Choroid plexus epithelial cell (primary cell): ENCODE measurements around the gene TMEFF2.
A peak's percentile ranks its signal among the peaks of the same experiment; 100 is the strongest.

Source experiments
- DNase-seq: peaks from one replicate; pipeline ENCODE4 v3.0.0-alpha.2; 2010; ENCODE audit warnings: low read depth
- H3K4me3 ChIP-seq: 2 replicates; pipeline ENCODE4 v1.5.1; 2011; ENCODE audit warnings: low read depth, mild to moderate bottlenecking, control low read depth, low read length, moderate library complexity
- TF ChIP-seq, protein P1 (sequence below): conservative IDR thresholded peaks from 2 replicates; pipeline ENCODE4 v1.5.1; 2011; ENCODE audit warnings: low read depth, mild to moderate bottlenecking, control low read depth, inconsistent platforms, low read length, moderate library complexity

TMEFF2 gene, protein sequence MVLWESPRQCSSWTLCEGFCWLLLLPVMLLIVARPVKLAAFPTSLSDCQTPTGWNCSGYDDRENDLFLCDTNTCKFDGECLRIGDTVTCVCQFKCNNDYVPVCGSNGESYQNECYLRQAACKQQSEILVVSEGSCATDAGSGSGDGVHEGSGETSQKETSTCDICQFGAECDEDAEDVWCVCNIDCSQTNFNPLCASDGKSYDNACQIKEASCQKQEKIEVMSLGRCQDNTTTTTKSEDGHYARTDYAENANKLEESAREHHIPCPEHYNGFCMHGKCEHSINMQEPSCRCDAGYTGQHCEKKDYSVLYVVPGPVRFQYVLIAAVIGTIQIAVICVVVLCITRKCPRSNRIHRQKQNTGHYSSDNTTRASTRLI

DNA sequence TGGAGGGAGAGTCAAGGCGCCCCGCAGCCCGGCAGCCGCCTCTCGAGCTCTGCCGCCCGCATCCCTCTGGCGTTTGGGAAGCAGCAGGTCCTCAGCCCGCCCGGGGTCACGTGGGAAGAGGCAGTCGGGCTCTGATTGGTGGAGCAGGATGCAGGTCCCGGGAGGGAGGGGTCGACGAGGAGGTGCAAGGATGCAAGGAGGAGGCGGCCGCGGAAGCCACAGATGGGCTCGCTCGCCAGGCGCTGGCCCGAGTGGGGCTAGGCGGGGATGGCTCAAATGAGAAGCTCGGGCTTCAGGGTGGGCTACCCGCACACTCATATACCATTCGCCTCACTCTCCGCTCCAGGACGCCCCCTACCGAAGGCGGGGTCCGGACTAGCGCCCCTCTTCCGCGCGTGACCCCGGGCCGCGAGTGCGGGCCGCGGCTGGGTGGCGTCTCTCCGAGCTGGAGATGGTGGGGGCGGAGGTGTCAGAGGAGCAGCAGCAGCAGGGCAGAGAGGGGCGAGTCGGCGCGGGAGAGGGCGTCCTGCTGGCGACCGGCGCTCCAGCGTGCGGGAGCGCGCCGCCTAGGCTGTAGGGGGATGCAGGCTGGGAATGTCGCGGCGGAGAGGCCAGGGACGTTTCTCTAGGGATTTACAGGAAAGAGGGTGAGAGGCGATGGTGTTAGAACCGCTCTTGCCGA, at the start of gene TMEFF2:
Gene TMEFF2 (minus strand): TSS at position 68 of the 682 bp plus-strand sequence. CDS start 409 bp downstream, outside the sequence.
- H3K4me3 ChIP-seq = peak within 1 kb of the TSS; percentile 69
- TF ChIP-seq, protein P1, sequence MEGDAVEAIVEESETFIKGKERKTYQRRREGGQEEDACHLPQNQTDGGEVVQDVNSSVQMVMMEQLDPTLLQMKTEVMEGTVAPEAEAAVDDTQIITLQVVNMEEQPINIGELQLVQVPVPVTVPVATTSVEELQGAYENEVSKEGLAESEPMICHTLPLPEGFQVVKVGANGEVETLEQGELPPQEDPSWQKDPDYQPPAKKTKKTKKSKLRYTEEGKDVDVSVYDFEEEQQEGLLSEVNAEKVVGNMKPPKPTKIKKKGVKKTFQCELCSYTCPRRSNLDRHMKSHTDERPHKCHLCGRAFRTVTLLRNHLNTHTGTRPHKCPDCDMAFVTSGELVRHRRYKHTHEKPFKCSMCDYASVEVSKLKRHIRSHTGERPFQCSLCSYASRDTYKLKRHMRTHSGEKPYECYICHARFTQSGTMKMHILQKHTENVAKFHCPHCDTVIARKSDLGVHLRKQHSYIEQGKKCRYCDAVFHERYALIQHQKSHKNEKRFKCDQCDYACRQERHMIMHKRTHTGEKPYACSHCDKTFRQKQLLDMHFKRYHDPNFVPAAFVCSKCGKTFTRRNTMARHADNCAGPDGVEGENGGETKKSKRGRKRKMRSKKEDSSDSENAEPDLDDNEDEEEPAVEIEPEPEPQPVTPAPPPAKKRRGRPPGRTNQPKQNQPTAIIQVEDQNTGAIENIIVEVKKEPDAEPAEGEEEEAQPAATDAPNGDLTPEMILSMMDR = peak; percentile 34

DNA sequence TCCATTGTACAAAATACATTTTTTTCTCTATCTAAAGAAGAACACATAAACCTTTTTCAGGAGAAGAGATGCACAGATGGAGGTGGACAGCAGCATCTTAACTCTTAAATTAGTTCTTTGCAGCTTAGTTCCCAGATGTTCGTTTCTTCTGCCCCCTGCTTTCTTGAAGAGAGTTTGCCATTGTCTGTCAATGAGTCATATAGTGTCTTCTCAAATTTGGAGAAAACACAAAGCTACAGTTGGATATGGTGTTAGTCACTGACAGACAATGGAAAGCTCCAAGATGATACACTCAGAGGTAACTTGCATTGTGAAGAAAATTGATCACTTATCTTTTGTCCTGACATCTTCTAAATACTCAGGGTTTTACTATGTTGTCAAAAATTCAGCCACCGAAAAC, 48.8 kb upstream of the TMEFF2 start:
- no peak overlapping the region for H3K4me3 ChIP-seq
- DNase-seq = peak; percentile 62
- TF ChIP-seq, protein P1 = peak; percentile 22

More for the DNA sequence above, at the start of gene TMEFF2:
- DNase-seq = peak; percentile 83

DNA sequence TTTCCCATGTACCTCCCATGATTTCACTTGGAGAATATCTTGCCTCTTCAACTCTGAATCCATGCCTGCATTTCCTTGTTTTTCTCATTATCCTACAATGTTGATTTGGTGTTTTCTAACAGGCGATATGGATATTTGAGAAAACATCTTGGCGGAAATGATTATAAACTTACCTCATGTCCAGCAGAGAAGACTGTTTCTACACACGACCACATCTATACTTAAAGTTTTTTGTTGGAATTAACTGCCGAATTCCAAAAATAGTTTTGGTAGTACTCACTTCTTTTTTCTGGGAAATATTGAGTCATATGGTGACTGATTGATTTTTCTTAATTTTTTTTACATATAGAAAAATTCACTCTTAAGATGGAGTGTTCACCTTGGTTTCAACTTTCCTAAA, 41.4 kb upstream of the TMEFF2 start:
- TF ChIP-seq, protein P1 = no peak
- H3K4me3 ChIP-seq = no peak overlapping the region
- peak; percentile 84 for DNase-seq

DNA sequence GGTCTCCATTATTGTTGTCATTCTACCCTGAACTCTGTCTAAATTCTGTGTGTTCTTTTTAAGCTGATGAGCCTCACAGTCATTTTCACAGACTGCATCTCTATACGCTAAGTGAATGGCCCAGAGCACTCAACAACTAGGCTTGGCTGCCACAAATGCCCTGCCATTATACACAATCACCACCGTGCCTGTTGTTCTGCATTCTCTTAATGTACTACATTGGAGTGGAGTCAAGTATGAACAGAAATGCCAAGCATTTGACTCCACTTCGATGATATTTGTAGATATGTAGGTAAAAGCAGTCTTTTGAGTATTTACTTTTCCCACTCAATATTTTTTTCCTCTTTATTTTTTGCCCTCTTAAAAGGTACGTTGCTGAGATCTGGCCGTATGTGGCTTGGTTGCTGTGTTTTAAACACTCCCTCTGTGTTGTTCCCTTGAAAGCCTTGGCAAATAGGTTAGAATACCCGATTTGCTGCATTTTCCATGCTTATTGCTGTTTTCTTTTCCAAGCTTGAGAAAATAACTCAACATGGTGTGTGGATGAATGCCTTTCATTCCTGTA, 36.2 kb upstream of the TMEFF2 start:
- peak; percentile 18 for DNase-seq
- TF ChIP-seq, protein P1 = no peak
- no peak overlapping the region for H3K4me3 ChIP-seq

DNA sequence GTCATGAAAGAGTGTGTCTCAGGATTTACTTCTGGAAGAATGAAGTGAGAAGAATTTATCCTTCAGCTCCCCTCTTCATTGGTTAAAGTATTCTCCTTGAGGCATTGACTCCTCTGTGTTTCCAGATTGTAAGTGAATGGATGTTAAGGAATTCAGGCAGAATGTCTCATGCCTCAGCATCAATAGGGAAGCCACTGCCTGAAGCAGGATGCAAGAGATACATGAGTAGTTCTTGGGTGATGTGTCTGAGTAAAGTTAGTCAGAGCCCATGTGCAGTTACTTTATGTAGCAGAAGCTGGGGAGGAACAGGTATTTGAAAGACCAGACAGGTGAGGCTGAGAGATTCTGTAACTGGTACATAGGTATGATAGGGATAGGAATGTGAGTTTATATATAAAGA, 34.0 kb upstream of the TMEFF2 start:
- TF ChIP-seq, protein P1 = no peak
- no peak for DNase-seq
- H3K4me3 ChIP-seq = no peak overlapping the region

DNA sequence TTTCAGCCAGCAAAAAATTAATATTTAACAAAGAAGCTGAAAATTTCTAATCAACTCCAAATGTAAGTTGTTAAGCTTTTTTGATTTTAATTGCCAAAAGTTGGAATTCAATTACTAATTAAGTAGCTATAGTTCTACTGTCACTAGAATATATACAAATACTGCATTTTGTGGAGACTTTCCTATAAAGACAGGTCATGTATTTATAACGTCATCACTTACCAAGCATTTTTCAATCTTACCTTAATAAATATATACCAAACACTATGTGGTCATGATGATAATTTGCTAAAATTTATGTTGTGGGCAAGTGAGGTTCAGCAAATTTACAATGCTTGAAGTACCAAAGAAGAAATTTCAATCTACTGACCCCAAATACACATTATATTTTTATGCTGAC, 24.2 kb upstream of the TMEFF2 start:
- DNase-seq = no peak
- TF ChIP-seq, protein P1 = no peak
- no peak overlapping the region for H3K4me3 ChIP-seq
